Activated naive CD4-positive, alpha-beta T cell treated with anti-CD3 and anti-CD28 coated beads, Interleukin-2, amount 50 U/mL, for 24 hours (primary cell): ENCODE results near the gene MRPL20.
"Not testable (repeated sequence)": the region's sequence is repeated elsewhere in the genome, so short reads cannot be mapped to it uniquely, and the experiment has no call there.

Experiments used
- H3K27ac Mint-ChIP-seq: one replicate; pipeline ENCODE4 v1.8.0; 2021; ENCODE audit warnings: mild to moderate bottlenecking, mixed read lengths
- H3K27me3 Mint-ChIP-seq: one replicate; pipeline ENCODE4 v1.8.0; 2021; ENCODE audit warnings: mixed read lengths
- H3K36me3 Mint-ChIP-seq: one replicate; pipeline ENCODE4 v1.8.0; 2021; ENCODE audit warnings: mixed read lengths
- H3K4me1 Mint-ChIP-seq: one replicate; pipeline ENCODE4 v1.8.0; 2021; ENCODE audit warnings: mixed read lengths
- H3K4me3 Mint-ChIP-seq: one replicate; pipeline ENCODE4 v1.8.0; 2021; ENCODE audit warnings: mild to moderate bottlenecking, mixed read lengths
- H3K9me3 Mint-ChIP-seq: one replicate; pipeline ENCODE4 v1.8.0; 2021; ENCODE audit warnings: mixed read lengths

Gene MRPL20

DNA sequence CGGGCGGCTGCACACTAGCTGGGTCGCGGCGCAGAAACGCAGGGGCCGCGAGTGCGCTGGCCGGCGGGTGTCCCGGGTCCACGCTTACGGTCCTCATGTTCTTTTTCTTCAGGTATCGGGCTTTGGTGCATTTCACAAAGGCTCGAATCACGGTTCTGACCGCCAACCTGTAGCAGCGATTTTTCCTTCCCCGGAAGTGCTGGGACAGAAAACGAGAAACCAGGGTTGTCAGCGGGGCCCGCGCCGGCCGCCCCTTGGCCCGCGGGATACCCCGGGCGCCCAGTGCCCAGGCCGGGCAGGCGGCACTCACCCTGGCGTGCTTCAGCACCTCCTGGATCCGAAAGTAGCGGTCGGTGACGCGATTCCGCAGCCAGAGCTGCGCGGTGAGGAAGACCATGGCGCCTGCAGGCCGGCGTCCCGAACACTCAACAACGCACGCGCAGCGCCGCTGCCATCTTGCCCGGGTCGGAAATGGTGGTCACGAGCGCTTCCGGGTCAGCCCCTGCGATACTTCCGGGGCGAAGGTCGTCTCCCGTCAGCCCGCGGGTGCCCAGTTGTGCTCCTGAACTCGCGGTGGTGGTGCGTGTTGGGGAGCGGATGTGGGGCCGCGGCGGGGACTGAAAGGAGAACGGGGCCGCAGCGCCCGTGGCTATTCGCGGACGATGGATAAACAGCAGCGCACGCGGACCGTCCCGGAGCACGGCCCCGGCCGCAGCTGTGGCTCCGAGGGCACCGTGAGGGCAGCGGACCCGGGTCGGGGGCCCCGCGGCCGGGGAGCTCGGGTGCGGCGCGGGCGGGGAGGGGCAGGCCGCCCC is at the start of gene MRPL20:
Gene MRPL20, minus strand, starts transcription at position 473 of the 815 bp plus-strand sequence. Its CDS starts 76 bp downstream, at position 397.
- Mint-ChIP-seq H3K27me3 (no peaks in the 10 kb centered on the region), H3K4me3 (peak within 1 kb of the TSS; percentile 89), H3K36me3 (peaks cover 12% of the 10 kb centered on the region), H3K4me1 (peaks cover 41% of the 10 kb centered on the region), H3K27ac (peak within 1 kb of the TSS; percentile 94), H3K9me3 (no peaks in the 10 kb centered on the region)

DNA sequence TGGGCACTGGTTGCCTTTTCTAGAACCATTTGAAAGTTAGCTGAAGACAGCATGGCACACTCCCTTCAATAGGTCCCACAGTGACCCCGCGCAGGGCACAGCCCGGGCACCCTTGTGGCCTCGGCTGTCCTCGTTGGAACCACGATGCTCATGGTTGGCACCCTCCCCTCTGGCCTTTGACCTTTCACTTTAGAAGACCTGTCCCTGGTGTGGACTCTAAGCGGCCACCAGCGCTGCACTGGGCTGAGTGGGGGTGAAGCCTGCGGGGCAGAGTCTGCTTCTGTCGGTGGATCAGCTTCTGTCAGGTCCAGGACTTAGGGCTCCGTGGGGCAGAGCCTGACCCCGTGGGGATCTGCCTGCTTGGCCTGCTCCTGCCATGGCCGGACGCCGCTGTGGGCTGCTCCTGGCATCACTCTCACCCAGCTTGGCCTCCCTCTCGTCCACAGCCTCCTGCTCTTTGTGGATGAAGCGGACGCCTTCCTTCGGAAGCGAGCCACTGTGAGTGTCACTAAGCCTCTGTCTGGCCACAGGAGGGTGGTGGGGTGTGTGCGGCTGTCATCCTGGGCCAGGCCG is 49.7 kb upstream of the MRPL20 start:
- not testable (repeated sequence) for H3K4me1 Mint-ChIP-seq, H3K27me3 Mint-ChIP-seq

DNA sequence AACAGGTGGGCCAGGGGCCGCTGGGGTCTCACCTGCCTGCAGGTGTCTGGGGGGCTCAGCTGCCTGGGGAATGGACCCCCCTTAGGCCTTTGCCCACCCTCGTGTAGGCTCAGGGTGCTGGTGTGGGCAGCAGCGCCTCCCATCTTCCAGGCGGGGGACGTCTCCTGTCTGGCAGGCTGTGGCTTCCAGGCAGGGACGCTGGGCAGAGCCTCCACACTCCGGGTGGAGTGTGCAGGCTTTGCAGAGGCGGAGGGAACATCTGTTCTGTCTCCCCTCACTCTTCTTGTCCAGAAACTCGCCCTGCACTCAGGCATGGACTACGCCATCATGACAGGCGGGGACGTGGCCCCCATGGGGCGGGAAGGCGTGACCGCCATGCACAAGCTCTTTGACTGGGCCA is 48.8 kb upstream of the MRPL20 start:
- not testable (repeated sequence) for H3K4me1 Mint-ChIP-seq, H3K4me3 Mint-ChIP-seq, H3K27me3 Mint-ChIP-seq, H3K27ac Mint-ChIP-seq, H3K36me3 Mint-ChIP-seq, H3K9me3 Mint-ChIP-seq

More for the DNA sequence above, 49.7 kb upstream of the MRPL20 start:
- H3K36me3 Mint-ChIP-seq, H3K9me3 Mint-ChIP-seq, H3K4me3 Mint-ChIP-seq, H3K27ac Mint-ChIP-seq: not testable (repeated sequence)

DNA sequence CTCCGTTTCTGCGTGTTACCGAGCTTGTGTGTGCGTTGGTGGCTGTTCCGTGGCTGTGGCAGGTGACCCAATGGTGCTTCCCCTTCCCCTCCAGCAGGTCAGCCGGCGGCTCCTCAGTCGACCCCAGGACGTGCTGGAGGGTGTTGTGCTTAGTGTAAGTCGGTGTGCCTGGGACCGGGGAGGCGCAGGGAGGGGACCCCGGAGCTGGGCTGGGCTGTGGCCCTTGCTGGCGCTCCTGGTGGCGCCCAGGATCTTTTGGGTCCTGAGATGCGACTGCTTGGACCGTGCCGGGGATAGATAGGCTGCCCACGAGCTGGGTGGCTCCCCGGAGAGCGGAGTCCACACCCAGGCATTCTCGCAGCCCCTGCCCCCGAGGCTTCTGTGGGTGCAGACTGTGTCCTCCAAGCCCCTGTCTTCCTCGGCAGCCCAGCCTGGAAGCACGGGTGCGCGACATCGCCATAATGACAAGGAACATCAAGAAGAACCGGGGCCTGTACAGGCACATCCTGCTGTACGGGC is 48.3 kb upstream of the MRPL20 start:
- H3K27me3 Mint-ChIP-seq, result no peaks in the 10 kb centered on the region
- H3K27ac Mint-ChIP-seq, result no peak overlapping the region
- no peaks in the 10 kb centered on the region for H3K4me1 Mint-ChIP-seq
- H3K36me3 Mint-ChIP-seq, result no peaks in the 10 kb centered on the region
- no peaks in the 10 kb centered on the region for H3K9me3 Mint-ChIP-seq
- no peak overlapping the region for H3K4me3 Mint-ChIP-seq

DNA sequence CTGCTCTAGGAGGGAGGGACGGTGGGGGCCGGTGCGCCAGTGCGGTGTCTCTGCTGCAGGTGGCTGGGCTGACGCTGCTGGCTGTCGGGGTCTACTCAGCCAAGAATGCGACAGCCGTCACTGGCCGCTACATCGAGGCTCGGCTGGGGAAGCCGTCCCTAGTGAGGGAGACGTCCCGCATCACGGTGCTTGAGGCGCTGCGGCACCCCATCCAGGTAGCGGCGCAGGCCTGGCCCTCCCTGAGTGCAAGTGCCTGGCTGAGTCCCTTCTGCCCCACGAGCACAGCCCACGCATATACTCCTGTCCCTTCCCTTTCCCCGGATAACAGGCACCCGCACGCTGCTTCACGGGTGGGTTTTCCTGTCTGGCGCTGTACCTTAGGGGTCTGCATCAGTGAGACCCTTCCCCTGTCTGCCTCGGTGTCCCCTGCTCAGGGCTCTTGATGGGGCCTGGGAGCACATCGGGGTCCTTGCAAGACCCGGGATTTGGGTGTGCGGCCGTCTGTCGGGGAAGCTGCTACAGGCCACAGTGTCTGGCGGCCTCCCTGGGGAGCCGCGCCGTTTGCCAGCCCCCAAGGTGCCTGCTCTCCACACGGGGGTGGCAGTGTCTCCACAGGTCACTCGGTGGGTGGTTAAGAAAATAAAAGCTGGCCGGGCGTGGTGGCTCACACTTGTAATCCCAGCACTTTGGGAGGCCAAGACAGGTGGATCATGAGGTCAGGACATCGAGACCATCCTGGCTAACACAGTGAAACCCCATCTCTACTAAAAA is 47.4 kb upstream of the MRPL20 start:
- not testable (repeated sequence) for H3K4me3 Mint-ChIP-seq, H3K4me1 Mint-ChIP-seq, H3K27ac Mint-ChIP-seq, H3K36me3 Mint-ChIP-seq, H3K9me3 Mint-ChIP-seq, H3K27me3 Mint-ChIP-seq

DNA sequence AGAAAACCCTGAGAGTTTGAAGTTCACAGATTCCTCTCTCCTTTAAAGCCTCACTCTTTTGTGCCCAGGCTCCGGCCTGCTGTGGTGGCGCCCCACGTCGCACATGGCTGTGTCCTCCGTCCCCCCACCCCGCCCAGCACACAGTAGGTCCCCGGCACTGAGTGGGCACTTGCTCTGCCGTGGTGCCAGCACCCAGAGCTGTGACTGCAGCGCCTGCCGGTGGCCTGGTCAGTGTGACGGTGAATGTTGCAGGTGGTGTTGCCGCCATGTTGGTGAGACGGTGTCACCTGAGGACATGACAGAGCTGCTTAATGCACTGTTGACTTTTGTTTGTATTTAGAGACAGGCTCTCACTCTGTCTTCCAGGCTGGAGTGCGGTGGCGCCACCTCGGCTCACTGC is 45.8 kb upstream of the MRPL20 start:
- H3K27ac Mint-ChIP-seq, result no peak overlapping the region
- no peak overlapping the region for H3K4me3 Mint-ChIP-seq
- H3K9me3 Mint-ChIP-seq, result no peaks in the 10 kb centered on the region

DNA sequence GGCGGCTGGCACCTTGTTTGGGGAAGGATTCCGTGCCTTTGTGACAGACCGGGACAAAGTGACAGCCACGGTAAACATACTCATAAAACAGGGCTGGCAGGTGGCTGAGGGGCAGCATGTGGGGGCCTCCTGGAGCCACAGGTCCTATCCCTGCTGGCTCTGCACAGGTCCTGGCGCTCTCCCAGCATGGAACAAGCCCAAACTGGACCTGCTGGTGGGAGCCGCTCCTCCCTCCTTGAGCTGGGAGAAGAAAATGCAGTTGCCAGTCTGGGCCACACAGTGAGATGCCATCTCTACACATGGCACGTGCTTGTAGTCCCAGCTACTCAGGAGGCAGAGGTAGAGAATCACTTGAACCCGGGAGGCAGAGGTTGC is 45.3 kb upstream of the MRPL20 start:
- not testable (repeated sequence) for H3K4me3 Mint-ChIP-seq, H3K27ac Mint-ChIP-seq, H3K4me1 Mint-ChIP-seq, H3K36me3 Mint-ChIP-seq, H3K27me3 Mint-ChIP-seq, H3K9me3 Mint-ChIP-seq

More for the DNA sequence above, 45.8 kb upstream of the MRPL20 start:
- Mint-ChIP-seq H3K27me3 (no peaks in the 10 kb centered on the region), H3K36me3 (no peaks in the 10 kb centered on the region), H3K4me1 (no peaks in the 10 kb centered on the region)

DNA sequence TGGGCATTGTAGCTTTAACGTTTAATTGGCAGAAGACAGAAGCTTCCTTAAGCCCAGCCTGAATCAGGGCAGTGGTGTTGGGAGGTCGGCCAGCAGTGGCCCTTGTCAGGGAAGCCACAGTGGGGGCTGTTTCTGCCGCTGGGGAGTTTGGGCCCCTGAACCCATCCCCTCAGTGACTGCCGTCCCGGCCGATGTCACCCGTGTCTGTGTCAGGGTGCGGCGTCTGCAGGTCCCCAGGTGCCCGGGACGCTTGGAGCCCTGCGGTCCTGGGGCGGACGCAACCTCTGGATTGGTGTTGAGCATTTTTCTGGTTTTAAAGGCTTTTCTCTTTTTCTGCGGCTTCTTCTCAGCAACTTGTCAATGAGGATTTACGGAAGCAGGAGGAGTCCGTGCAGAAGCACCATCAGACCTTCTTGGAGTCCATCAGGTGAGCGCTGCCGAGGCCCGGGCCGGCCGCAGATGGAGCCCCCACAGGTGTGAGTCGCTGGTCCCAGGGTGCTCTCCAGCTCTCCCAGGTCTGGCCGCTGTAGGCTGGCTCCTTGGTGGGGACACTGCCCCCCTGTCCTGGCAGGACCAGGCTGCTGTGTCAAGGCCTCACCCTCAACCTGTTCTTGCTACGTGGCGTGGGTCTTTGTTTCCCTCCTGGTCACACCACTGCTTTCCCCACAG is 44.7 kb upstream of the MRPL20 start:
- Mint-ChIP-seq H3K36me3 (no peaks in the 10 kb centered on the region), H3K9me3 (no peaks in the 10 kb centered on the region), H3K4me3 (no peak overlapping the region), H3K27ac (no peak overlapping the region), H3K4me1 (no peaks in the 10 kb centered on the region), H3K27me3 (no peaks in the 10 kb centered on the region)

DNA sequence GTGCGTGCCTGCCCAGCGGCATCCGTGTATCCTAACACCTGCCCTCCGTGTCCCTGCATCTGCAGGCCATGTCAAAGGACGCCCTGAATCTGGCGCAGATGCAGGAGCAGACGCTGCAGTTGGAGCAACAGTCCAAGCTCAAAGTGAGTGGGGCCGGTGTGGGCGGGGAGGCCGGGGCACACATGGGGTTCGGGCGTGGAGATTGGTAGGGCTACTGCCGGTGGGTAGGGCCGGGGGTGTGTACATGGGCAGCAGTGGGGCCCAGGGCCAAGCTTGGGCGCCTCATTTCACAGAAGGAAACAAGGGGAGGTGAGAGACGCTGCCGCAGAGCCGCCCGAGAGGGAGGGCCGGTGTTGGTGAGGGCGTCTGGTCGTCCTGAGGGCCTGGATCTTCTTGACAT is 43.5 kb upstream of the MRPL20 start:
- H3K27ac Mint-ChIP-seq, H3K36me3 Mint-ChIP-seq, H3K9me3 Mint-ChIP-seq, H3K4me1 Mint-ChIP-seq, H3K27me3 Mint-ChIP-seq, H3K4me3 Mint-ChIP-seq: not testable (repeated sequence)

DNA sequence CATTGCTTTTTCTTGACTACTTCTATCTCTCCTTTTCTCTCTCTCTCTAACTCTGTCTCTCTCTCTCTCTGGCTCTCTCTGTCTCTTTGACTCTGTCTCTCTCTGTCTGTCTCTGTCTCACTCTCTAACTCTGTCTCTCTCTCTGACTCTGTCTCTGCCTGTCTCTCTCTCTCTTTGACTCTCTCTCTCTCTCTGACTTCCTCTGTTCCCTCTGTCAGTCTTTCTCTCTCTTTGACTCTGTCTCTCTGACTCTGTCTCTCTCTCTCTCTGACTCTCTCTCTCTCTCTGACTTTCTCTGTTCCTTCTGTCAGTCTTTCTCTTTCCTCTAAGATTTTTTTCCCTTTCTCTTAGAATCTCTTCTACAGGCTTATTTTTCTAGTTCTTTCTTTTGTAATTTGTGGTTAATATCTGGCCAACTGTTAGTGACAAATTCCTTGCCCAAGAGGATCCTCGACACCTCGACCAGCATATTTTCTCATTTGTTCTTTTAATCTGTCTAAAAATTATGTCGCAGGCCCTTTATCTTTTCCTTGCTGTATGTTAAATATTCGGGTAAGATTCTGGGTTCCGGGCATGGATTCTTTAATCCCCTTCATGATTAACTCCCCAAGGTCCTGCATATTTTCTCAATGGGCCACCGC is 42.1 kb upstream of the MRPL20 start, which contains the start of gene ATAD3C:
Gene ATAD3C, plus strand, starts transcription at position 591 of the 641 bp plus-strand sequence. CDS start 995 bp downstream, outside the sequence.
- no peaks in the 10 kb centered on the region for H3K9me3 Mint-ChIP-seq
- H3K4me3 Mint-ChIP-seq, result no peak within 1 kb of the TSS
- no peaks in the 10 kb centered on the region for H3K36me3 Mint-ChIP-seq
- H3K4me1 Mint-ChIP-seq, result no peaks in the 10 kb centered on the region
- no peaks in the 10 kb centered on the region for H3K27me3 Mint-ChIP-seq
- H3K27ac Mint-ChIP-seq, result no peak within 1 kb of the TSS

DNA sequence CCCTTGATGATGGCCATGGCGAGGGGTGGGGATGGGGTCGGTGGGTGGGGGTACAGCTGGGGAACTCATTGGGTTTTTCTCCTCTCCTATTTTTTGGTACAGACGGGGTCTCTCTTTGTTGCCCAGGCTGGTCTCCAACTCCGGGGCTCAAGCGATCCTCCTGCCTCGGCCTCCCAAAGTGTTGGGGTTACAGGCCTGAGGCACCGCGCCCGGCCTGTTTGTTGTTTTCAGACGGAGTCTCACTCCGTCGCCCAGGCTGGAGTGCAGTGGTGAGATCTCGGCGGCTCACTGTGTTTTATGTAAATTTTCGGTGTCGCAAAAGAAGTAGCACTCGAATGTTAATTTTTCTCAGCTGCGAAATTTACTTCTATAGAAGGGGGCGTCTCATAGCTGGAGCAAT is 39.5 kb upstream of the MRPL20 start:
- H3K4me1 Mint-ChIP-seq, H3K4me3 Mint-ChIP-seq, H3K9me3 Mint-ChIP-seq, H3K27me3 Mint-ChIP-seq, H3K36me3 Mint-ChIP-seq, H3K27ac Mint-ChIP-seq: not testable (repeated sequence)

DNA sequence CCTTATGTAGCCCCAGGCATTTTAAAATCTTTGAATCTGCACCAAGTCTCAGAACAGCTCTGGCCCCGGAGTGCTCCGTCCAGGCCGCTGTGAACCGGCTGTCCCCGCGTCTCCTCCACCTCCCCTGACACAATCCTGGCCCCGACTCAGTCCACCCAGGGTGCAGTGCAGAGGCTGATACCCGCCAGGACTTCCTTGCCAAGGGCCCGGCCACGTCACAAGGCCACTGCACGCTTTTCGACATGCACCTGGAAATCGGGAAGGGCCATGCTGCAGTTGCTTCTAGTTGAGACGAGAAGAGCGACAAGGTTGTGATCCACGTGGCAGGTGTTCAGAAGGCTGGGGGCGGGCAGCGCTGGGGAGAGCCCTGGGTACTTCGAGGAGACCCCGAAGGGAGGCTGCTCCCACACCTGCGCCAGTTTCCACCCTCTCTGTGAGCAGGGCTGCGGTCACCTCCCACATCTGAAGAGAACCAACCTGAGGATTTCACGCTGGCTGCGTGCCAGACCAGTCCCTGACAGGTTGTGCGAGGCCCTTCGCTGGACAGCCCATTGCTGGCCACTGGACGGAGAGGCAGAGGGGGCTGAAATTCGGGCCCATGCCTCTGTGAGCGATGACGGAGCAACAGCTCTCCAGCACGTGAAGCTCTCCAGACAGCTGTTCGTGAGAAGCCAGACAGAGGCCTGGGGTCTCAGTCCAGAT is 35.1 kb upstream of the MRPL20 start:
- H3K9me3 Mint-ChIP-seq, result no peaks in the 10 kb centered on the region
- H3K4me3 Mint-ChIP-seq, result no peak overlapping the region
- peaks cover 2% of the 10 kb centered on the region for H3K27me3 Mint-ChIP-seq
- no peaks in the 10 kb centered on the region for H3K4me1 Mint-ChIP-seq
- no peak overlapping the region for H3K27ac Mint-ChIP-seq
- H3K36me3 Mint-ChIP-seq, result no peaks in the 10 kb centered on the region

DNA sequence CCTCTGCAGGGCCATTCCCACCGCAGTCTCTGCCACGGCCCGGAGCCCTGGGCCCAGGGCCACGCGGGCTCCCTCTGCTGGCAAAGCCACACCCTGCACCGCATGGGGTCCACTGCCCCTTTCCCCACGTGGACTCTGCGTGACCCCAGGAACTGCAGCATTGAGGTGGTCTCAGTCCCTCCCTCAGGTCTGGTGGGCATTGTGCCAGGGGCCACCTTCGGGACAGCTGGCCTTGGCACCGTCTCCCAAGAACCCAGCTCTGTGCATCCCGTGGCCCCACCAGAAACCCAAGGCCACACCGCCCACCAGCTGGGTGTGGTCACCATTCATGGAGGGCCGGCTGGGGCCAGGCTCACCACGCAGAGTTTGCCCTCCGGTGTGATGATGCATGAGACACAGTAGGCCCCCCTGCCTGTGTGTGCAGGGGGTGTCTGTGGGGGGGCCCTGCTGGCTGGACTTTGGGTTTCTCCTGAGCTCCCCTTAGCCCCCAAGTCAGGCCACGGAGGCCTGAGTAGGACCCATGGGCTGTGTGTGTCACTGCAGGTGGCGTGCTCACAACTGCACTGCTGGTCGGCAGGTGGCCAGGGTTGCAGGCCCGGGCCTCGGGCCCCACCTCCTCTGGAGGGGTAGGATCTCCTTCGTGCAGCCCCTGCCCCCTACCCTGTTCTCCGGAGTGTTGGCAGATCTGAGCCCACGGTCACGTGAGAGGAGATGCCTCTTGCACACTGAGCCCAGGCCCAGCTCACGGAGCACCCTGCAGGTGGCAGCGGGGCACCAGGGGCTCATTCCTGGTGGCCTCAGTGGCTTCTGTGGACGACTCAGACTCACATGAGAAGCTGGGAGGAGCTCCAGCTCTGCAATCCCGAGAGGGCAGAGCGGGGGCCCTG is 34.2 kb upstream of the MRPL20 start:
- Mint-ChIP-seq H3K4me3 (no peak overlapping the region), H3K27ac (no peak overlapping the region), H3K36me3 (no peaks in the 10 kb centered on the region), H3K4me1 (no peaks in the 10 kb centered on the region), H3K9me3 (no peaks in the 10 kb centered on the region), H3K27me3 (peaks cover 5% of the 10 kb centered on the region)
